Body of pancreas (tissue), 4 donors: ENCODE data around the gene LRRC8C. TPM values are rescaled to one million over a fixed set of nuclear protein-coding genes. Genes with fewer than 3 reads are reported as not detected.
A peak's percentile ranks its signal among the peaks of the same experiment; 100 is the strongest.

Source experiments
- ATAC-seq: fragments of 150-250 bp; one replicate; pipeline ENCODE4 v1.9.1; 2016
- DNase-seq, 4 donors: peaks; one replicate each; pipeline ENCODE4 v3.0.0-alpha.2; 2019
- H3K27ac ChIP-seq, 4 donors: fragments of 200-600 bp; sonication (generic); 1 replicate in 3 of 4; 2 replicates in 1 of 4; pipeline versions ENCODE4 v1.5.1 to v1.6.1; 2016 to 2019; ENCODE audit warnings: mild to moderate bottlenecking in 1 of 4, mixed read lengths in 1 of 4, moderate library complexity in 1 of 4
- H3K27me3 ChIP-seq, 2 donors: fragments of 200-600 bp; sonication (generic); one replicate each; pipeline ENCODE4 v1.6.0; 2016; ENCODE audit warnings: mild to moderate bottlenecking in 1 of 2
- H3K36me3 ChIP-seq, 2 donors: fragments of 200-600 bp; sonication (generic); replicated peaks in 1 of 2; 2 replicates each; pipeline ENCODE4 v1.5.1; 2016; ENCODE audit warnings: low read depth in 2 of 2; ENCODE audit not compliant: insufficient read depth in 1 of 2
- H3K4me1 ChIP-seq: fragments of 200-600 bp; sonication (generic); one replicate; pipeline ENCODE4 v1.6.0; 2016
- H3K4me3 ChIP-seq, 2 donors: fragments of 200-600 bp; sonication (generic); 1 replicate in 1 of 2; 2 replicates in 1 of 2; pipeline ENCODE4 v1.5.1; 2016 to 2019
- H3K9me3 ChIP-seq, 3 donors: fragments of 200-600 bp; sonication (generic); 1 replicate in 2 of 3; 2 replicates in 1 of 3; pipeline ENCODE4 v1.5.1; 2016
- CTCF ChIP-seq, 7 experiments: fragments of 450-650 bp in 4 of 7; fragments of 200-600 bp in 3 of 7; sonication (generic) in 3 of 7; IDR thresholded peaks; one replicate each; pipeline ENCODE4 v1.5.1; 2016 to 2019; ENCODE audit warnings: antibody characterized with exemption in 7 of 7
- POLR2A ChIP-seq, 3 donors: fragments of 450-650 bp; IDR thresholded peaks; one replicate each; pipeline ENCODE4 v1.6.1; 2016; ENCODE audit warnings: antibody characterized with exemption in 3 of 3, mild to moderate bottlenecking in 2 of 3
- WGBS, 2 donors: methylation state at CpG; one replicate each; pipeline ENCODE4 v1.1.5; 2017; 5-methylcytosine and 5-hydroxymethylcytosine counted together
- intact Hi-C: fragments of 100-400 bp; cut with DNase I; formaldehyde crosslinking; loops from one replicate; pipeline ENCODE4 v1.15.1; 2023
- total RNA-seq, 2 donors: library from RNA; depleted of rRNA; stranded (reverse); fragments of >200 nt; gene quantifications; one replicate each; pipeline ENCODE4 v1.1.0, GENCODE V29; 2016

Gene LRRC8C
- total RNA-seq, 2 donors from 2014 or later = 3.4 to 4.6 TPM

DNA sequence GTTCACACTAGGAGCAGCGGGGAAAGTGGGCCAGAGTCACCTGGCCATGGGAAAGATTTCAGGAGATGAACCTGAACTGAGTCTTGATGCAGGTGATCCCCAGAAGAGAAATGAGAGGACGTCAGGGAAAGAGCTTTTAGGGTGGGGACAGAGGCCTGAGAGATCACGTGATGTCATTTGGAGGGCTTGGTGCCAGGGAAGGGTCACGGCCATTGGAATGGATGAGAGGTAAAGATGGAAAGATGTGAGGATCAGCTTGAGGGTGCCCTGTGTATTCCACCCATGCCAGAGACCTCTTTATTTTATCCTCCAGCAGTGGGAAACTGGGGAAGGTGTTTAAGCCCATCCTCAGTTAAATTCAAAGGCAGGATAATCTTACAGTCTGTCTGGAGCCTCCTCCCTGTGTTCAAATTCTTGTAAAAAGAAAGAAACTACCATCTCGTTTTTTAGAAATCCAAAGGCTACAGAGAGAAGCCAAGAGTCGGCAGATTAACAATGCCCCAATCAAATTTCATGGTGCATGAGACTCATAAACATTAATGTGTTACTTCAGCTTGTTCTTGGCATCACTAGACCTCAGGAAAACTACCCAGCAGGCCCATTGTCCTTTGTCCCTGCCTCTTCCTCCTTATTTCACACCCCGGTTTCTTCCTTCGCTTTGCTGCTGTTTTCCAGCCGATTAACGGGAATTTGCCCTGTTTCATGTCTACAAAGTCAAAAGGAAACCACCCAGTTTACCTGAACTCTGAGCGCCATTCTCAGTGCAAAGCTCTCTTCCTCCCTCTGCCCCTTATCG lies 94.8 kb downstream of the LRRC8C start:
- Histone ChIP-seq H3K36me3 (no peaks in the 10 kb centered on the region), H3K27ac (no peak overlapping the region), H3K9me3 (no peaks in the 10 kb centered on the region), H3K4me3 (no peak overlapping the region), H3K27me3 (no peaks in the 10 kb centered on the region), H3K4me1 (no peaks in the 10 kb centered on the region)
- no peak for TF ChIP-seq CTCF (IDR thresholded peaks at IDR 0.05)
- no peak for TF ChIP-seq POLR2A (IDR thresholded peaks at IDR 0.05)
- DNase-seq (no peak), ATAC-seq (no peak)
- 70 to 78% methylated on average over 12 of the region's 12 CpGs for WGBS, 2 donors
- intact Hi-C loops = no loop called here

DNA sequence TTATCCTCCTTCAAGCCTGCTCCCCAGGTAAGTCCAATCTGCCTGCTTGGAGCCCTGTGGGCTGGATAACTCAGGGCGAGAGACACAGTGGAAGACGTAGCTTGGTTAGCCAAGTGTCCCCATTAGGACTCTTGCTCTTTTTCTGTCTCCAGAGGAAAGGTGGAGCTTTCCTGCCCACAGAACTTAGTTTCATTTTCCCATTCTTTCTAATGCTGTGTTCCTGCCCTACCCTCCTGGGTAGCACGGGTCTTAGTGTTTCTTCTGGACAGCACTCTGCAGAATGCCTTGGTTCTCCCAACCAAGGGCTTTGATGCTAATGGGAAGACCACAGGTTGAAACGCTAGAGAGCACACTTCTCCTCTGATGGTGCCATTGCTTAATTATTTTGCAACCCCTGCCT lies 95.5 kb downstream of the LRRC8C start:
- intact Hi-C loops = no loop called here
- Histone ChIP-seq H3K9me3 (no peaks in the 10 kb centered on the region), H3K36me3 (no peaks in the 10 kb centered on the region), H3K4me1 (no peaks in the 10 kb centered on the region), H3K27ac (no peak overlapping the region), H3K4me3 (no peak overlapping the region), H3K27me3 (no peaks in the 10 kb centered on the region)
- ATAC-seq (peak; percentile 24), DNase-seq (no peak)
- WGBS, 2 donors = 59 to 80% methylated on average over 4 of the region's 4 CpGs
- TF ChIP-seq CTCF (IDR thresholded peaks at IDR 0.05) = no peak
- no peak for TF ChIP-seq POLR2A (IDR thresholded peaks at IDR 0.05)

DNA sequence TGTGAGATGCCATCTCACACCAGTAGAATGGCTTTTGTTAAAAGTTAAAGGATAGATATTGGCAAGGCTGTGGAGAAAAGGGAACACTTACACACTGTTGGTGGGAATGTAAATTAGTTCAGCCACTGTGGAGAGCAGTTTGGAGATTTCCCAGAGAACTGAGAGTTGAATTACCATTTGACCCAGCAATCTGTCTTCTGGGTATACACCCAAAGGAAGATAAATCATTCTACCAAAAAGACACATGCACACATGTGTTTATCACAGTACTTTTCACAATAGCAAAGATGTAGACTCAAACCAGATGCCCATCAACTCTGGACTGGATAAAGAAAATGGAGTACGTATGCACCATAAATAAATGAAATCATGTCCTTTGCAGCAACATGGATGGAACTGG lies 99.3 kb downstream of the LRRC8C start:
- DNase-seq (no peak), ATAC-seq (no peak)
- Histone ChIP-seq H3K4me1 (no peaks in the 10 kb centered on the region), H3K27ac (no peak overlapping the region), H3K27me3 (no peaks in the 10 kb centered on the region), H3K4me3 (no peak overlapping the region), H3K36me3 (no peaks in the 10 kb centered on the region), H3K9me3 (no peaks in the 10 kb centered on the region)
- 58 to 67% methylated on average over 1 of the region's 1 CpG for WGBS, 2 donors
- intact Hi-C loops = no loop called here
- TF ChIP-seq CTCF (IDR thresholded peaks at IDR 0.05) (no peak), POLR2A (IDR thresholded peaks at IDR 0.05) (no peak)

- DNase-seq (no peak), ATAC-seq (no peak)
- no peaks in the 10 kb centered on the region for H3K27me3 ChIP-seq
These were observed 99.8 kb downstream of the LRRC8C start for GRCh38 chr1:89732643-89733222.

More at GRCh38 chr1:89732643-89733222, 99.8 kb downstream of the LRRC8C start:
- Histone ChIP-seq H3K27ac (no peak overlapping the region), H3K9me3 (no peaks in the 10 kb centered on the region), H3K36me3 (no peaks in the 10 kb centered on the region), H3K4me1 (no peaks in the 10 kb centered on the region), H3K4me3 (no peak overlapping the region)
- 72 to 87% methylated on average over 3 of the region's 3 CpGs for WGBS, 2 donors
- no peak for TF ChIP-seq POLR2A (IDR thresholded peaks at IDR 0.05)
- TF ChIP-seq CTCF (IDR thresholded peaks at IDR 0.05) = no peak
- intact Hi-C loops = no loop called here
